HEK293 (cell line): ENCODE measurements around the gene HOXA10.

ENCODE experiments used
- EGR2 ChIP-seq: fragments of 450-650 bp; formaldehyde crosslinking; IDR thresholded peaks from 2 replicates; pipeline ENCODE4 v1.5.1; 2016; ENCODE audit warnings: low read depth, missing biosample characterization, missing genetic modification characterization
- HOXC10 ChIP-seq: sonication (generic); formaldehyde crosslinking; IDR thresholded peaks from 2 replicates; pipeline ENCODE4 v1.8.1; 2023; ENCODE audit warnings: mild to moderate bottlenecking, missing genetic modification reagents
- HOXD13 ChIP-seq: sonication (generic); formaldehyde crosslinking; IDR thresholded peaks from 2 replicates; pipeline ENCODE4 v1.8.0; 2022; ENCODE audit warnings: missing genetic modification reagents, borderline replicate concordance
- IKZF3 ChIP-seq: fragments of 450-650 bp; IDR thresholded peaks from 2 replicates; pipeline ENCODE4 v1.5.0; 2018; ENCODE audit warnings: missing biosample characterization, mild to moderate bottlenecking, missing genetic modification characterization, moderate library complexity
- KLF16 ChIP-seq: fragments of 450-650 bp; formaldehyde crosslinking; IDR thresholded peaks from 2 replicates; pipeline ENCODE4 v1.5.1; 2017; ENCODE audit warnings: missing biosample characterization, missing genetic modification characterization
- KLF9 ChIP-seq: fragments of 450-650 bp; formaldehyde crosslinking; IDR thresholded peaks from 2 replicates; pipeline ENCODE4 v1.5.1; 2016; ENCODE audit warnings: missing biosample characterization, missing genetic modification characterization, low read depth
- OVOL3 ChIP-seq: fragments of 450-650 bp; formaldehyde crosslinking; IDR thresholded peaks from 2 replicates; pipeline ENCODE4 v1.5.1; 2016; ENCODE audit warnings: missing biosample characterization, missing genetic modification characterization
- PRDM1 ChIP-seq: fragments of 450-650 bp; formaldehyde crosslinking; IDR thresholded peaks from 2 replicates; pipeline ENCODE4; 2016; ENCODE audit warnings: missing biosample characterization, missing genetic modification characterization
- SP2 ChIP-seq: fragments of 450-650 bp; formaldehyde crosslinking; IDR thresholded peaks from 2 replicates; pipeline ENCODE4 v1.5.1; 2016; ENCODE audit warnings: missing biosample characterization, missing genetic modification characterization
- SP3 ChIP-seq: fragments of 450-650 bp; formaldehyde crosslinking; IDR thresholded peaks from 2 replicates; pipeline ENCODE4 v1.5.1; 2016; ENCODE audit warnings: missing biosample characterization, missing genetic modification characterization
- YY1 ChIP-seq: fragments of 450-650 bp; formaldehyde crosslinking; IDR thresholded peaks from 2 replicates; pipeline ENCODE4 v1.5.1; 2018; ENCODE audit warnings: missing biosample characterization, missing genetic modification characterization
- ZBTB17 ChIP-seq: fragments of 450-650 bp; formaldehyde crosslinking; IDR thresholded peaks from 2 replicates; pipeline ENCODE4 v1.5.1; 2016; ENCODE audit warnings: missing biosample characterization, missing genetic modification characterization
- ZBTB20 ChIP-seq: fragments of 450-650 bp; formaldehyde crosslinking; IDR thresholded peaks from 2 replicates; pipeline ENCODE4 v1.5.1; 2016; ENCODE audit warnings: missing biosample characterization, missing genetic modification characterization
- ZBTB21 ChIP-seq: fragments of 450-650 bp; formaldehyde crosslinking; IDR thresholded peaks from 2 replicates; pipeline ENCODE4 v1.5.1; 2017; ENCODE audit warnings: missing biosample characterization, missing genetic modification characterization
- ZBTB7A ChIP-seq: fragments of 450-650 bp; formaldehyde crosslinking; IDR thresholded peaks from 2 replicates; pipeline ENCODE4 v1.5.1; 2016; ENCODE audit warnings: low read depth, missing biosample characterization, missing genetic modification characterization
- ZNF10 ChIP-seq: fragments of 450-650 bp; formaldehyde crosslinking; IDR thresholded peaks from 2 replicates; pipeline ENCODE4 v1.5.1; 2017; ENCODE audit warnings: missing biosample characterization, missing genetic modification characterization
- ZNF169 ChIP-seq: fragments of 450-650 bp; formaldehyde crosslinking; IDR thresholded peaks from 2 replicates; pipeline ENCODE4 v1.5.1; 2016; ENCODE audit warnings: missing biosample characterization, missing genetic modification characterization
- ZNF239 ChIP-seq: fragments of 450-650 bp; formaldehyde crosslinking; IDR thresholded peaks from 2 replicates; pipeline ENCODE4 v1.5.1; 2016; ENCODE audit warnings: missing biosample characterization, missing genetic modification characterization
- ZNF366 ChIP-seq: fragments of 450-650 bp; formaldehyde crosslinking; conservative IDR thresholded peaks from 2 replicates; pipeline ENCODE4 v1.5.1; 2016; ENCODE audit warnings: missing biosample characterization, missing genetic modification characterization
- ZNF433 ChIP-seq: fragments of 450-650 bp; formaldehyde crosslinking; IDR thresholded peaks from 2 replicates; pipeline ENCODE4 v1.5.1; 2016; ENCODE audit warnings: missing biosample characterization, missing genetic modification characterization, low read depth
- ZNF501 ChIP-seq: fragments of 450-650 bp; formaldehyde crosslinking; IDR thresholded peaks from 2 replicates; pipeline ENCODE4 v1.5.1; 2016; ENCODE audit warnings: missing biosample characterization, missing genetic modification characterization
- ZNF544 ChIP-seq: fragments of 450-650 bp; formaldehyde crosslinking; IDR thresholded peaks from 2 replicates; pipeline ENCODE4 v1.5.0; 2017; ENCODE audit warnings: missing biosample characterization, missing genetic modification characterization
- ZNF549 ChIP-seq: fragments of 450-650 bp; IDR thresholded peaks from 2 replicates; pipeline ENCODE4 v1.5.1; 2018; ENCODE audit warnings: missing biosample characterization, missing genetic modification characterization, mild to moderate bottlenecking, inconsistent platforms, moderate library complexity
- ZNF600 ChIP-seq: fragments of 450-650 bp; formaldehyde crosslinking; IDR thresholded peaks from 2 replicates; pipeline ENCODE4 v1.5.1; 2016; ENCODE audit warnings: missing biosample characterization, missing genetic modification characterization
- ZNF792 ChIP-seq: fragments of 450-650 bp; formaldehyde crosslinking; IDR thresholded peaks from 2 replicates; pipeline ENCODE4 v1.5.1; 2016; ENCODE audit warnings: missing biosample characterization, missing genetic modification characterization
- TF ChIP-seq, protein P1 (sequence below): fragments of 450-650 bp; formaldehyde crosslinking; IDR thresholded peaks from 2 replicates; pipeline ENCODE4; 2016; ENCODE audit warnings: missing biosample characterization, missing genetic modification characterization
- TF ChIP-seq, protein P2 (sequence below): fragments of 450-650 bp; formaldehyde crosslinking; IDR thresholded peaks from 2 replicates; pipeline ENCODE4 v1.5.1; 2017; ENCODE audit warnings: missing biosample characterization, missing genetic modification characterization
- TF ChIP-seq, protein P3 (sequence below): fragments of 450-650 bp; formaldehyde crosslinking; IDR thresholded peaks from 2 replicates; pipeline ENCODE4 v1.5.1; 2016; ENCODE audit warnings: missing biosample characterization, missing genetic modification characterization
- TF ChIP-seq, protein P4 (sequence below): fragments of 450-650 bp; formaldehyde crosslinking; IDR thresholded peaks from 2 replicates; pipeline ENCODE4 v1.5.1; 2016; ENCODE audit warnings: missing biosample characterization, missing genetic modification characterization
- TF ChIP-seq, protein P5 (sequence below): fragments of 450-650 bp; formaldehyde crosslinking; IDR thresholded peaks from 2 replicates; pipeline ENCODE4 v1.5.1; 2016; ENCODE audit warnings: missing biosample characterization, missing genetic modification characterization

HOXA10 gene

DNA sequence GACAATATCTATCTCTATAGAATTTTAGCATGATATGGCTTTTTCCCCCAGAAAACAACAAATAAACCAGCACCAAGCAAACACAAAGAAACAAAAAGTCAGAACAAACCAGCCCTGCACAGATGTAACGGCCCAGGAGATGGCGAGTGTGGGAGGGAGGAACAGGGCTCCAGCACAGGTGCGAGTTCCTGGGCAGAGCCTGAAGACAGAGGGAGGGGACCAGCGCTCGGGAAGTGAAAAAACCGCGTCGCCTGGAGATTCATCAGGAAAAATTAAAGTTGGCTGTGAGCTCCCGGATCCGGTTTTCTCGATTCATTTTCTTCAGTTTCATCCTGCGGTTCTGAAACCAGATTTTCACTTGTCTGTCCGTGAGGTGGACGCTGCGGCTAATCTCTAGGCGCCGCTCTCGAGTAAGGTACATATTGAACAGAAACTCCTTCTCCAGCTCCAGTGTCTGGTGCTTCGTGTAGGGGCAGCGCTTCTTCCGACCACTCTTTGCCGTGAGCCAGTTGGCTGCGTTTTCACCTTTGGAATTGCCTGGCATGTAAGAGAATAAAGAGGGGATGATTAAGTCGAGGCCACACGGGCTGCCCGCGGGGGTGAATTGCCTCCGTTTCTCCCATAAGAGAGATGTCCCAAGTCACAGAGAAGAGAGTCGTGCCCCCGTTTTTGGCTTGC lies 2.3 kb downstream of the HOXA10 start (continued):
- TF ChIP-seq SP3 (tag by site-specific recombination) (peak; percentile 50; the same call in 1 of the 2 replicates), YY1 (tag by site-specific recombination) (no peak), KLF16 (tag by site-specific recombination) (no peak), ZNF433 (no peak), ZNF544 (tag by site-specific recombination) (no peak), ZNF10 (tag by site-specific recombination) (no peak), ZBTB17 (tag by site-specific recombination) (peak; percentile 72), EGR2 (no peak), ZNF501 (0 out of 2 replicates have a peak, but pooled peaks have one; percentile 43), ZNF792 (tag by site-specific recombination) (no peak), ZNF169 (no peak), OVOL3 (no peak), ZBTB21 (tag by site-specific recombination) (no peak), PRDM1 (tag by site-specific recombination) (peak; percentile 45; the same call in 1 of the 2 replicates), HOXC10 (CRISPR knock-in tag) (no peak), SP2 (tag by site-specific recombination) (peak; percentile 59), IKZF3 (tag by site-specific recombination) (no peak), ZBTB7A (tag by site-specific recombination) (no peak), ZNF549 (tag by site-specific recombination) (no peak), ZBTB20 (peak; percentile 31; the same call in 1 of the 2 replicates), HOXD13 (CRISPR knock-in tag) (no peak), ZNF600 (tag by site-specific recombination) (peak; percentile 96), KLF9 (no peak), ZNF239 (tag by site-specific recombination) (no peak), ZNF366 (tag by site-specific recombination) (peak; percentile 39; the same call in 1 of the 2 replicates)
- TF ChIP-seq, protein P1, sequence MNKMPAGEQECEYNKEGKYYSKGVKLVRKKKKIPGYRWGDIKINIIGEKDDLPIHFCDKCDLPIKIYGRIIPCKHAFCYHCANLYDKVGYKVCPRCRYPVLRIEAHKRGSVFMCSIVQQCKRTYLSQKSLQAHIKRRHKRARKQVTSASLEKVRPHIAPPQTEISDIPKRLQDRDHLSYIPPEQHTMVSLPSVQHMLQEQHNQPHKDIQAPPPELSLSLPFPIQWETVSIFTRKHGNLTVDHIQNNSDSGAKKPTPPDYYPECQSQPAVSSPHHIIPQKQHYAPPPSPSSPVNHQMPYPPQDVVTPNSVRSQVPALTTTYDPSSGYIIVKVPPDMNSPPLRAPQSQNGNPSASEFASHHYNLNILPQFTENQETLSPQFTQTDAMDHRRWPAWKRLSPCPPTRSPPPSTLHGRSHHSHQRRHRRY (tag by site-specific recombination), result no peak
- TF ChIP-seq, protein P2, sequence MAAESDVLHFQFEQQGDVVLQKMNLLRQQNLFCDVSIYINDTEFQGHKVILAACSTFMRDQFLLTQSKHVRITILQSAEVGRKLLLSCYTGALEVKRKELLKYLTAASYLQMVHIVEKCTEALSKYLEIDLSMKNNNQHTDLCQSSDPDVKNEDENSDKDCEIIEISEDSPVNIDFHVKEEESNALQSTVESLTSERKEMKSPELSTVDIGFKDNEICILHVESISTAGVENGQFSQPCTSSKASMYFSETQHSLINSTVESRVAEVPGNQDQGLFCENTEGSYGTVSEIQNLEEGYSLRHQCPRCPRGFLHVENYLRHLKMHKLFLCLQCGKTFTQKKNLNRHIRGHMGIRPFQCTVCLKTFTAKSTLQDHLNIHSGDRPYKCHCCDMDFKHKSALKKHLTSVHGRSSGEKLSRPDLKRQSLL (tag by site-specific recombination), result 0 out of 2 replicates have a peak, but pooled peaks have one; percentile 6
- TF ChIP-seq, protein P3, sequence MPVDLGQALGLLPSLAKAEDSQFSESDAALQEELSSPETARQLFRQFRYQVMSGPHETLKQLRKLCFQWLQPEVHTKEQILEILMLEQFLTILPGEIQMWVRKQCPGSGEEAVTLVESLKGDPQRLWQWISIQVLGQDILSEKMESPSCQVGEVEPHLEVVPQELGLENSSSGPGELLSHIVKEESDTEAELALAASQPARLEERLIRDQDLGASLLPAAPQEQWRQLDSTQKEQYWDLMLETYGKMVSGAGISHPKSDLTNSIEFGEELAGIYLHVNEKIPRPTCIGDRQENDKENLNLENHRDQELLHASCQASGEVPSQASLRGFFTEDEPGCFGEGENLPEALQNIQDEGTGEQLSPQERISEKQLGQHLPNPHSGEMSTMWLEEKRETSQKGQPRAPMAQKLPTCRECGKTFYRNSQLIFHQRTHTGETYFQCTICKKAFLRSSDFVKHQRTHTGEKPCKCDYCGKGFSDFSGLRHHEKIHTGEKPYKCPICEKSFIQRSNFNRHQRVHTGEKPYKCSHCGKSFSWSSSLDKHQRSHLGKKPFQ (tag by site-specific recombination), result no peak
- TF ChIP-seq, protein P4, sequence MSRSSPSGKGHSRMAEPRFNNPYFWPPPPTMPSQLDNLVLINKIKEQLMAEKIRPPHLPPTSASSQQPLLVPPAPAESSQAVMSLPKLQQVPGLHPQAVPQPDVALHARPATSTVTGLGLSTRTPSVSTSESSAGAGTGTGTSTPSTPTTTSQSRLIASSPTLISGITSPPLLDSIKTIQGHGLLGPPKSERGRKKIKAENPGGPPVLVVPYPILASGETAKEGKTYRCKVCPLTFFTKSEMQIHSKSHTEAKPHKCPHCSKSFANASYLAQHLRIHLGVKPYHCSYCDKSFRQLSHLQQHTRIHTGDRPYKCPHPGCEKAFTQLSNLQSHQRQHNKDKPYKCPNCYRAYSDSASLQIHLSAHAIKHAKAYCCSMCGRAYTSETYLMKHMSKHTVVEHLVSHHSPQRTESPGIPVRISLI (tag by site-specific recombination), result no peak
- TF ChIP-seq, protein P5, sequence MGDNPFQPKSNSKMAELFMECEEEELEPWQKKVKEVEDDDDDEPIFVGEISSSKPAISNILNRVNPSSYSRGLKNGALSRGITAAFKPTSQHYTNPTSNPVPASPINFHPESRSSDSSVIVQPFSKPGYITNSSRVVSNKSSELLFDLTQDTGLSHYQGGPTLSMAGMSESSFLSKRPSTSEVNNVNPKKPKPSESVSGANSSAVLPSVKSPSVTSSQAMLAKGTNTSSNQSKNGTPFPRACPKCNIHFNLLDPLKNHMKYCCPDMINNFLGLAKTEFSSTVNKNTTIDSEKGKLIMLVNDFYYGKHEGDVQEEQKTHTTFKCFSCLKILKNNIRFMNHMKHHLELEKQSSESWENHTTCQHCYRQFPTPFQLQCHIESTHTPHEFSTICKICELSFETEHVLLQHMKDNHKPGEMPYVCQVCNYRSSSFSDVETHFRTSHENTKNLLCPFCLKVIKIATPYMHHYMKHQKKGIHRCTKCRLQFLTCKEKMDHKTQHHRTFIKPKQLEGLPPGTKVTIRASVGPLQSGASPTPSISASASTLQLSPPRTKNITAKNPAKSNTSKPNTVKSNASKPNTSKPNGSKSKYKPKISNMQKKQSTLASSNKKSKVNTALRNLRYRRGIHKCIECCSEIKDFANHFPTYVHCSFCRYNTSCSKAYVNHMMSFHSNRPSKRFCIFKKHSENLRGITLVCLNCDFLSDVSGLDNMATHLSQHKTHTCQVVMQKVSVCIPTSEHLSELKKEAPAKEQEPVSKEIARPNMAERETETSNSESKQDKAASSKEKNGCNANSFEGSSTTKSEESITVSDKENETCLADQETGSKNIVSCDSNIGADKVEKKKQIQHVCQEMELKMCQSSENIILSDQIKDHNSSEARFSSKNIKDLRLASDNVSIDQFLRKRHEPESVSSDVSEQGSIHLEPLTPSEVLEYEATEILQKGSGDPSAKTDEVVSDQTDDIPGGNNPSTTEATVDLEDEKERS, result no peak
- TF ChIP-seq, all 188 proteins: peak for 11
